HG03175 (cell line): Measurements from ENCODE around the gene FBXW11.

Experiments used
- ATAC-seq: cut with Tn5 transposase; IDR thresholded peaks from one replicate; pipeline ENCODE4 v1.9.1; 2021; ENCODE audit warnings: mild to moderate bottlenecking, moderate library complexity; ENCODE audit not compliant: unreplicated experiment

FBXW11 gene

GRCh38 chr5:171986772-171987171 is 19.7 kb downstream of the FBXW11 start:
- no peak for ATAC-seq

GRCh38 chr5:171984748-171985419 is 21.6 kb downstream of the FBXW11 start:
- peak; percentile 52 for ATAC-seq

GRCh38 chr5:171981847-171982246 is 24.6 kb downstream of the FBXW11 start:
- no peak for ATAC-seq

GRCh38 chr5:171980792-171981191 is 25.6 kb downstream of the FBXW11 start:
- no peak for ATAC-seq

GRCh38 chr5:171979606-171980005 is 26.8 kb downstream of the FBXW11 start:
- ATAC-seq = no peak

- peak; percentile 58 for ATAC-seq
Measured at GRCh38 chr5:171978519-171978918, 27.9 kb downstream of the FBXW11 start.

GRCh38 chr5:171978016-171978415 is 28.4 kb downstream of the FBXW11 start:
- ATAC-seq = peak; percentile 38

- ATAC-seq = peak; percentile 35
Measured at GRCh38 chr5:171977244-171977950, 29.0 kb downstream of the FBXW11 start.

- ATAC-seq = no peak
Measured at GRCh38 chr5:171975877-171976667, 30.4 kb downstream of the FBXW11 start.

GRCh38 chr5:171975262-171975876 is 31.1 kb downstream of the FBXW11 start:
- no peak for ATAC-seq

GRCh38 chr5:171970826-171971225 is 35.6 kb downstream of the FBXW11 start:
- no peak for ATAC-seq

GRCh38 chr5:171969288-171969880 is 37.1 kb downstream of the FBXW11 start:
- no peak for ATAC-seq

GRCh38 chr5:171968531-171968930 is 37.9 kb downstream of the FBXW11 start:
- ATAC-seq = no peak

GRCh38 chr5:171966964-171967363 is 39.5 kb downstream of the FBXW11 start:
- ATAC-seq = no peak

- ATAC-seq = no peak
Measured at GRCh38 chr5:171966270-171966669, 40.2 kb downstream of the FBXW11 start.

- ATAC-seq = no peak
Measured at GRCh38 chr5:171965745-171966144, 40.7 kb downstream of the FBXW11 start.

- ATAC-seq = no peak
Measured at GRCh38 chr5:171963416-171963815, 43.0 kb downstream of the FBXW11 start.

- peak; percentile 71 for ATAC-seq
Measured at GRCh38 chr5:171961117-171961516, 45.3 kb downstream of the FBXW11 start.

- ATAC-seq = peak; percentile 23
Measured at GRCh38 chr5:171957591-171958251, 48.7 kb downstream of the FBXW11 start.

- no peak for ATAC-seq
Measured at GRCh38 chr5:171956887-171957495, 49.4 kb downstream of the FBXW11 start.
